Psoas muscle (tissue), 8 donors: Measurements from ENCODE around the gene PBX1. TPM values are rescaled to one million over a fixed set of nuclear protein-coding genes. Genes with fewer than 3 reads are reported as not detected.
A peak's percentile ranks its signal among the peaks of the same experiment; 100 is the strongest.

ENCODE experiments used
- ATAC-seq, 4 donors: fragments of 200-7000 bp; cut with Tn5 transposase; one replicate each; pipeline ENCODE4 v1.9.1; 2020; ENCODE audit warnings: moderate library complexity in 3 of 4, mild to moderate bottlenecking in 2 of 4
- DNase-seq, 2 donors: peaks; one replicate each; pipeline ENCODE4 v3.0.0-alpha.2; 2020
- H3K27ac ChIP-seq: fragments of 200-600 bp; one replicate; pipeline ENCODE4 v1.8.0; 2022
- H3K27me3 ChIP-seq, 3 donors: fragments of 200-600 bp in 1 of 3; one replicate each; pipeline versions ENCODE4 v1.6.1 to v1.8.0; 2013 to 2022; ENCODE audit warnings: low read length in 2 of 3, mild to moderate bottlenecking in 2 of 3, moderate library complexity in 1 of 3; ENCODE audit not compliant: insufficient read depth in 3 of 3
- H3K36me3 ChIP-seq, 2 donors: fragments of 200-600 bp in 1 of 2; one replicate each; pipeline versions ENCODE4 v1.6.1 to v1.8.0; 2013 to 2022; ENCODE audit warnings: low read depth in 1 of 2, mild to moderate bottlenecking in 1 of 2, moderate library complexity in 1 of 2; ENCODE audit not compliant: insufficient read depth in 1 of 2
- H3K4me1 ChIP-seq: fragments of 200-600 bp; one replicate; pipeline ENCODE4 v1.8.0; 2022
- H3K4me3 ChIP-seq: fragments of 200-600 bp; one replicate; pipeline ENCODE4 v1.8.0; 2022; ENCODE audit warnings: mild to moderate bottlenecking
- H3K9me3 ChIP-seq: fragments of 200-600 bp; one replicate; pipeline ENCODE4 v1.8.0; 2022
- WGBS, 3 donors: extraction: QIAGEN DNeasy Blood & Tissue Kit; methylation state at CpG; one replicate each; pipeline versions ENCODE4 v1.1.6 to v1.1.7; 2013; 5-methylcytosine and 5-hydroxymethylcytosine counted together
- intact Hi-C, 2 donors: fragments of 100-400 bp; cut with DNase I; formaldehyde crosslinking; loops; one replicate each; pipeline versions ENCODE4 v1.11.0 to v1.14.2; 2022
- polyA plus RNA-seq, 3 donors: library from polyadenylated mRNA; stranded (reverse); fragments of 200-250 nt; gene quantifications; one replicate each; pipeline ENCODE4 v1.2.3, GENCODE V29; 2013
- total RNA-seq, 4 donors: library from RNA; stranded (reverse); fragmentation: NEBNext Ultra II Directional in 2 of 4; extraction: Animal tissue kit (Norgen Biotek cat#: 25700) in 2 of 4; gene quantifications; one replicate each; pipeline versions ENCODE4 v1.2.1 to v1.2.4, GENCODE V29; 2021 to 2023
- TF ChIP-seq, protein P1 (sequence below): fragments of 200-600 bp; IDR thresholded peaks from one replicate; pipeline ENCODE4 v1.8.0; 2022; ENCODE audit warnings: antibody characterized with exemption
- donor health status: healthy with polysubstance abuse.
- donor health status: DM: no; HTN: no; CAD: no; lungs with moderate emphysema.
- donor health status: Bipolar disorder and iron deficiency.
- donor health status: healthy.
- donor health status: DM: yes; HTN: yes; CAD: no.
- donor health status: DM: no; HTN: no; CAD: no.
- donor health status: DM: no; HTN: no; CAD: no.
- donor health status: DM: yes; HTN: yes; CAD: no.

Gene PBX1
- total and polyA plus RNA-seq, 7 donors, result 10.6 to 69.9 (median 59.3) TPM

DNA sequence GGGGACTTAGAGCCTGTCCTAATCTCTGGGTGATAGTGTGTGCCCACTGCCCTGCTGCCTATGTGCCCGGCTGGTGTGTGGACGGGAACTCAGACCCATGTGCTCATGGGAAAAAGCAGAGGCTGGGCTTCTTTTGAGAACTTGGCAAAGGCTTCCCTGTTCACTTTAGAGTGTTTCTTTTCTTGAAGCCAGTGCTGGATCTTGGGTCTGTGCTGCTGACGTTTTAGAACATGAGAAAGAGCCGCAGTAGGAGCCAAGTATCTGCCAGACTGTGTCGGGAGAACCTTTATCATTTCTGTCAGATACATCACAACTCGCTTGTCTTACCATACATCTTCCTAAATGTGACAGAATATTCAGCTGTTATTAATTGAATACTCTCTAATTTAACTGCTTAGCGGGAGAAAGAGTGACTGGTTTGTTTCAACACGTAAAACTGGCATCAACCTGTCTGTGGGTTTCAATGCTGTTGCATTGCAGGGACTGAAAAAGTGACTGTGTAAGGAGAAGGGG is 195.2 kb downstream of the PBX1 start:
- Histone ChIP-seq H3K4me3 (peak overlapping the region; percentile 45), H3K36me3 (no peaks in the 10 kb centered on the region), H3K4me1 (peaks cover 52% of the 10 kb centered on the region), H3K9me3 (no peaks in the 10 kb centered on the region), H3K27me3 (no peaks in the 10 kb centered on the region), H3K27ac (peak overlapping the region; percentile 89)
- DNase-seq (no peak), ATAC-seq (peak; percentile 76 to 89 (median 84))
- TF ChIP-seq, protein P1, sequence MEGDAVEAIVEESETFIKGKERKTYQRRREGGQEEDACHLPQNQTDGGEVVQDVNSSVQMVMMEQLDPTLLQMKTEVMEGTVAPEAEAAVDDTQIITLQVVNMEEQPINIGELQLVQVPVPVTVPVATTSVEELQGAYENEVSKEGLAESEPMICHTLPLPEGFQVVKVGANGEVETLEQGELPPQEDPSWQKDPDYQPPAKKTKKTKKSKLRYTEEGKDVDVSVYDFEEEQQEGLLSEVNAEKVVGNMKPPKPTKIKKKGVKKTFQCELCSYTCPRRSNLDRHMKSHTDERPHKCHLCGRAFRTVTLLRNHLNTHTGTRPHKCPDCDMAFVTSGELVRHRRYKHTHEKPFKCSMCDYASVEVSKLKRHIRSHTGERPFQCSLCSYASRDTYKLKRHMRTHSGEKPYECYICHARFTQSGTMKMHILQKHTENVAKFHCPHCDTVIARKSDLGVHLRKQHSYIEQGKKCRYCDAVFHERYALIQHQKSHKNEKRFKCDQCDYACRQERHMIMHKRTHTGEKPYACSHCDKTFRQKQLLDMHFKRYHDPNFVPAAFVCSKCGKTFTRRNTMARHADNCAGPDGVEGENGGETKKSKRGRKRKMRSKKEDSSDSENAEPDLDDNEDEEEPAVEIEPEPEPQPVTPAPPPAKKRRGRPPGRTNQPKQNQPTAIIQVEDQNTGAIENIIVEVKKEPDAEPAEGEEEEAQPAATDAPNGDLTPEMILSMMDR, result no peak
- 20 to 34% (median 20%) methylated on average over 8 of the region's 8 CpGs for WGBS, 3 donors
- intact Hi-C loops, result loop anchor here in 1 of 2 donors (5.0 kb wide), 1 partner anchor 47 kb away; no protein-coding TSS in a partner anchor

DNA sequence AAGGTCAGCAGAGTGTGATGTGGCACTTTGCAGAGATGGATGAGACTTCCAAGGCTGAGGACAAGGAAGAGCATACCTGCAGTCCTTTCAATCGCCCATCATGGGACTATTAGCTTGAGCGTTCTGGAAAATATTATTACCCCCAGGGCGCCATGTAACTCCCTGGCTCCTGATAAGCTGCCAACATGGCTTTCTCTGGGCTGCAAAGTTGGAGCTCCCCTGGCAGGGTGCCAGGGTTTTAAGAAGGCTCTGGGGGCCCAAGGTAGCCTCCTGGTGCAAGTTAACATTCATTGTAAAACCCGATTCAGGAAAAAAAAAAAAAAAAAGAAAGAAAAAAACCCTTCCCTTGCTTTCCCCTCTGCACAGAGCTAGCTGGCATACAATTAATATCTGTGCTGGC is 196.7 kb downstream of the PBX1 start:
- intact Hi-C loops, result no loop called here
- Histone ChIP-seq H3K4me1 (peaks cover 59% of the 10 kb centered on the region), H3K4me3 (no peak overlapping the region), H3K9me3 (no peaks in the 10 kb centered on the region), H3K27ac (no peak overlapping the region), H3K36me3 (no peaks in the 10 kb centered on the region), H3K27me3 (no peaks in the 10 kb centered on the region)
- ATAC-seq, result peak in 1 of 4 donors; percentile 48
- TF ChIP-seq, protein P1, result no peak
- WGBS, 3 donors, result 37 to 69% (median 44%) methylated on average over 4 of the region's 4 CpGs
- DNase-seq, result no peak

DNA sequence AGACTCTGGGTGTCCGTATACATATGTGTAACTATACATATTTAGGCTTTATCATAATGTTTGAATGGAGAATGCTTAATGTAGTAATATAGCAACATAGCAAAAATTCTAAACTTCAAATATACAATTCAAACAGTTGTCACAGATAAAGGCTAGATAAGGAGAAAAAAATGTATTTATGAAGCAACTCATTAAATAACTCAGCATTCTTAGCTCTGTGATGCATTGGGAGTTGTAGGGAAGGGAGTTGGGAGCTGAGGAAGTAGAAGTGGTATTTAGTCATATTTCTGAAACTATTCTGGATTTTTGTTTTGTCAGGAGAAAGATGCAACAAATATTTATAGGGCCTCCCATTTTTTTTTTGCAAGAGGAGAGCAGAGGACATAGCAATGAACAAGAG is 197.8 kb downstream of the PBX1 start:
- TF ChIP-seq, protein P1, result no peak
- H3K9me3 ChIP-seq, result no peaks in the 10 kb centered on the region
- no peak overlapping the region for H3K27ac ChIP-seq
- no peak overlapping the region for H3K4me3 ChIP-seq
- H3K36me3 ChIP-seq, result no peaks in the 10 kb centered on the region
- peaks cover 48% of the 10 kb centered on the region for H3K4me1 ChIP-seq
- ATAC-seq (no peak), DNase-seq (no peak)
- intact Hi-C loops, result no loop called here
- 97 to 98% (median 98%) methylated on average over 1 of the region's 1 CpG for WGBS, 3 donors
- H3K27me3 ChIP-seq, result no peaks in the 10 kb centered on the region

DNA sequence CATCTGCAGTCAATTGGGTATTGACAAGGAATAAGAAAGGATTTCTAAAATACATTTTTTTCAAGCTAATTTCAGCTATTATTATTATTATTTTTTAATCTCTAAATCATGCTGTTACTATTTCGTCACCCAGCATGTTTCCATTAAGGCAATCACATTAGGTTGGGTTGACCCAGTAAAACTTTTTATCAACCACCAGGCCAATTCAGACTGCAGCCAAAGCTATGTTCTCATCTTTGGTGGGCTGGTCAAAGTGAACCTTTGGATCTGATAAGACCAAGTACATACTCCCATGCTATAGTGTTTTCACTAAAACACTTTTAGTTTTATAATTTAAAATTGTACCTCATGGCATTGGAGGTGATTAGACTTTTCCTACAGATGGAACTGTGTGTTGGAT is 198.6 kb downstream of the PBX1 start:
- DNase-seq (no peak), ATAC-seq (no peak)
- intact Hi-C loops, result no loop called here
- Histone ChIP-seq H3K27me3 (no peaks in the 10 kb centered on the region), H3K4me3 (no peak overlapping the region), H3K4me1 (peaks cover 41% of the 10 kb centered on the region), H3K36me3 (no peaks in the 10 kb centered on the region), H3K9me3 (no peaks in the 10 kb centered on the region), H3K27ac (no peak overlapping the region)
- TF ChIP-seq, protein P1, result no peak
- WGBS, 3 donors, result 31 to 68% (median 55%) methylated on average over 1 of the region's 1 CpG
